ENCODE measurements around the gene PALMD. TPM values are rescaled to one million over a fixed set of nuclear protein-coding genes. Genes with fewer than 3 reads are reported as not detected.

Gene PALMD
- total RNA-seq, 2 experiments from 2014 or later: not detected

- Mint-ChIP-seq H3K27me3 (no peaks in the 10 kb centered on the region), H3K27ac (no peak overlapping the region), H3K9me3 (no peaks in the 10 kb centered on the region), H3K4me1 (ENCODE audit: low read depth) (no peaks in the 10 kb centered on the region), H3K36me3 (ENCODE audit: low read depth) (no peaks in the 10 kb centered on the region), H3K4me3 (no peak overlapping the region)
- no peak for DNase-seq
- Histone ChIP-seq H3K9me3 (ENCODE audit: control insufficient read depth in 1 of 2, insufficient read depth in 1 of 2, low read length in 2 of 2) (no peaks in the 10 kb centered on the region), H3K4me1 (ENCODE audit: insufficient read depth, low read length) (no peaks in the 10 kb centered on the region), H3K27me3 (ENCODE audit: control insufficient read depth in 1 of 2, insufficient read depth in 2 of 2, low read length in 2 of 2) (no peaks in the 10 kb centered on the region), H3K27ac (ENCODE audit: low read depth in 1 of 2, low read length in 2 of 2) (no peak overlapping the region), H3K4me3 (ENCODE audit: low read length) (no peak overlapping the region), H3K36me3 (ENCODE audit: insufficient read depth, low read length) (no peaks in the 10 kb centered on the region)
- intact Hi-C loops (cut with DNase I, micrococcal nuclease): no loop called here
- ATAC-seq (ENCODE audit: poor library complexity): no peak
- POLR2A ChIA-PET: no interaction called here
- TF ChIP-seq CTCF (IDR thresholded peaks at IDR 0.05): no peak
- CTCF ChIA-PET: interaction anchor here (0.6 kb wide), 1 partner anchor 9 kb away, joined by 4 read pairs; no protein-coding TSS in a partner anchor
These were observed 23.1 kb upstream of the PALMD start for GRCh38 chr1:99622702-99623347.

- no peak overlapping the region for H3K27ac Mint-ChIP-seq
- no peaks in the 10 kb centered on the region for H3K9me3 Mint-ChIP-seq
- H3K4me3 ChIP-seq (ENCODE audit: low read length): no peak overlapping the region
- H3K36me3 Mint-ChIP-seq (ENCODE audit: low read depth): no peaks in the 10 kb centered on the region
- no peak overlapping the region for H3K27ac ChIP-seq (ENCODE audit: low read depth in 1 of 2, low read length in 2 of 2)
- H3K27me3 Mint-ChIP-seq: no peaks in the 10 kb centered on the region
- H3K27me3 ChIP-seq (ENCODE audit: control insufficient read depth in 1 of 2, insufficient read depth in 2 of 2, low read length in 2 of 2): no peaks in the 10 kb centered on the region
- H3K4me3 Mint-ChIP-seq: no peak overlapping the region
- H3K4me1 Mint-ChIP-seq (ENCODE audit: low read depth): no peaks in the 10 kb centered on the region
- DNase-seq: no peak
- ATAC-seq (ENCODE audit: poor library complexity): no peak
- intact Hi-C loops (cut with DNase I, micrococcal nuclease): no loop called here
- ChIA-PET CTCF (no interaction called here), POLR2A (no interaction called here)
- H3K36me3 ChIP-seq (ENCODE audit: insufficient read depth, low read length): no peaks in the 10 kb centered on the region
- no peaks in the 10 kb centered on the region for H3K4me1 ChIP-seq (ENCODE audit: insufficient read depth, low read length)
- no peak for TF ChIP-seq CTCF (IDR thresholded peaks at IDR 0.05)
- H3K9me3 ChIP-seq (ENCODE audit: control insufficient read depth in 1 of 2, insufficient read depth in 1 of 2, low read length in 2 of 2): no peaks in the 10 kb centered on the region
These were observed 22.4 kb upstream of the PALMD start for GRCh38 chr1:99623554-99623953.

- CTCF ChIA-PET: no interaction called here
- no peaks in the 10 kb centered on the region for H3K27me3 ChIP-seq (ENCODE audit: control insufficient read depth in 1 of 2, insufficient read depth in 2 of 2, low read length in 2 of 2)
- H3K9me3 Mint-ChIP-seq: no peaks in the 10 kb centered on the region
- DNase-seq: no peak
- POLR2A ChIA-PET: no interaction called here
- H3K4me3 ChIP-seq (ENCODE audit: low read length): no peak overlapping the region
- TF ChIP-seq CTCF (IDR thresholded peaks at IDR 0.05): no peak
- no peaks in the 10 kb centered on the region for H3K4me1 ChIP-seq (ENCODE audit: insufficient read depth, low read length)
- H3K36me3 Mint-ChIP-seq (ENCODE audit: low read depth): no peaks in the 10 kb centered on the region
- no peaks in the 10 kb centered on the region for H3K4me1 Mint-ChIP-seq (ENCODE audit: low read depth)
- no peaks in the 10 kb centered on the region for H3K36me3 ChIP-seq (ENCODE audit: insufficient read depth, low read length)
- H3K27me3 Mint-ChIP-seq: no peaks in the 10 kb centered on the region
- H3K9me3 ChIP-seq (ENCODE audit: control insufficient read depth in 1 of 2, insufficient read depth in 1 of 2, low read length in 2 of 2): no peaks in the 10 kb centered on the region
- H3K4me3 Mint-ChIP-seq: no peak overlapping the region
- intact Hi-C loops (cut with DNase I, micrococcal nuclease): no loop called here
- H3K27ac Mint-ChIP-seq: no peak overlapping the region
- no peak for ATAC-seq (ENCODE audit: poor library complexity)
- no peak overlapping the region for H3K27ac ChIP-seq (ENCODE audit: low read depth in 1 of 2, low read length in 2 of 2)
These were observed 18.3 kb upstream of the PALMD start for GRCh38 chr1:99627615-99628014.

All from CD4-positive, alpha-beta T cell (primary cell).